Measurements from ENCODE around the gene NT5DC2. TPM values are rescaled to one million over a fixed set of nuclear protein-coding genes. Genes with fewer than 3 reads are reported as not detected.
A peak's percentile ranks its signal among the peaks of the same experiment; 100 is the strongest.

Gene NT5DC2
- 10 to 100 TPM; 22.1 to 23.8 TPM for total RNA-seq

GRCh38 chr3:52533623-52534280, at the start of gene NT5DC2:
Gene NT5DC2 (minus strand): TSS chr3:52533857. CDS start chr3:52533737, 120 bp downstream.
- Mint-ChIP-seq H3K27me3 (no peaks in the 10 kb centered on the region), H3K36me3 (ENCODE audit: low read depth) (peaks cover 13% of the 10 kb centered on the region), H3K27ac (peak within 1 kb of the TSS; percentile 61), H3K9me3 (no peaks in the 10 kb centered on the region), H3K4me1 (peaks cover 34% of the 10 kb centered on the region), H3K4me3 (peak within 1 kb of the TSS; percentile 75)
- ChIA-PET POLR2A (no interaction called here), CTCF (no interaction called here)
- peak; percentile 62 for DNase-seq

- H3K4me3 Mint-ChIP-seq: no peak overlapping the region
- DNase-seq: no peak
- no peaks in the 10 kb centered on the region for H3K27me3 Mint-ChIP-seq
- ChIA-PET CTCF (interaction anchor here (1.1 kb wide), 1 partner anchor 17 kb away, joined by 3 read pairs; no protein-coding TSS in a partner anchor), POLR2A (no interaction called here)
- H3K36me3 Mint-ChIP-seq (ENCODE audit: low read depth): peaks cover 50% of the 10 kb centered on the region
- H3K4me1 Mint-ChIP-seq: no peaks in the 10 kb centered on the region
- peaks cover 2% of the 10 kb centered on the region for H3K9me3 Mint-ChIP-seq
- H3K27ac Mint-ChIP-seq: no peak overlapping the region
Measured at GRCh38 chr3:52574056-52574965, 40.7 kb upstream of the NT5DC2 start.

- Mint-ChIP-seq H3K27ac (no peak overlapping the region), H3K9me3 (peaks cover 2% of the 10 kb centered on the region), H3K27me3 (no peaks in the 10 kb centered on the region), H3K36me3 (ENCODE audit: low read depth) (peaks cover 38% of the 10 kb centered on the region), H3K4me3 (no peak overlapping the region), H3K4me1 (no peaks in the 10 kb centered on the region)
- CTCF ChIA-PET: interaction anchor here (1.1 kb wide), 1 partner anchor 210 kb away, joined by 3 read pairs; no protein-coding TSS in a partner anchor
- POLR2A ChIA-PET: no interaction called here
- DNase-seq: no peak
Measured at GRCh38 chr3:52572221-52572620, 38.6 kb upstream of the NT5DC2 start.

- Mint-ChIP-seq H3K27me3 (no peaks in the 10 kb centered on the region), H3K27ac (no peak overlapping the region), H3K4me3 (no peak overlapping the region), H3K9me3 (no peaks in the 10 kb centered on the region), H3K4me1 (no peaks in the 10 kb centered on the region), H3K36me3 (ENCODE audit: low read depth) (peaks cover 31% of the 10 kb centered on the region)
- no peak for DNase-seq
- CTCF ChIA-PET: no interaction called here
- POLR2A ChIA-PET: interaction anchor here (0.6 kb wide), 1 partner anchor 33 kb away, joined by 3 read pairs; no protein-coding TSS in a partner anchor
Measured at GRCh38 chr3:52570076-52570475, 36.4 kb upstream of the NT5DC2 start.

- no peaks in the 10 kb centered on the region for H3K27me3 Mint-ChIP-seq
- H3K4me3 Mint-ChIP-seq: no peak overlapping the region
- no peaks in the 10 kb centered on the region for H3K4me1 Mint-ChIP-seq
- CTCF ChIA-PET: no interaction called here
- no peak for DNase-seq
- peaks cover 22% of the 10 kb centered on the region for H3K36me3 Mint-ChIP-seq (ENCODE audit: low read depth)
- POLR2A ChIA-PET: no interaction called here
- H3K27ac Mint-ChIP-seq: no peak overlapping the region
- no peaks in the 10 kb centered on the region for H3K9me3 Mint-ChIP-seq
Measured at GRCh38 chr3:52568069-52568468, 34.4 kb upstream of the NT5DC2 start.

- Mint-ChIP-seq H3K36me3 (ENCODE audit: low read depth) (peaks cover 43% of the 10 kb centered on the region), H3K4me1 (no peaks in the 10 kb centered on the region), H3K9me3 (no peaks in the 10 kb centered on the region), H3K27me3 (no peaks in the 10 kb centered on the region), H3K27ac (no peak overlapping the region), H3K4me3 (no peak overlapping the region)
- ChIA-PET CTCF (no interaction called here), POLR2A (no interaction called here)
- no peak for DNase-seq
Measured at GRCh38 chr3:52563984-52564383, 30.3 kb upstream of the NT5DC2 start.

- POLR2A ChIA-PET: interaction anchor here (0.7 kb wide), 2 partner anchors 224 to 541 kb away, joined by 5 to 8 read pairs; no protein-coding TSS in a partner anchor
- DNase-seq: no peak
- H3K36me3 Mint-ChIP-seq (ENCODE audit: low read depth): peaks cover 51% of the 10 kb centered on the region
- CTCF ChIA-PET: no interaction called here
- no peaks in the 10 kb centered on the region for H3K4me1 Mint-ChIP-seq
- no peak overlapping the region for H3K4me3 Mint-ChIP-seq
- no peaks in the 10 kb centered on the region for H3K9me3 Mint-ChIP-seq
- H3K27me3 Mint-ChIP-seq: no peaks in the 10 kb centered on the region
- no peak overlapping the region for H3K27ac Mint-ChIP-seq
Measured at GRCh38 chr3:52561028-52561747, 27.5 kb upstream of the NT5DC2 start.

- DNase-seq: no peak
- ChIA-PET CTCF (interaction anchor here (1.3 to 1.4 kb wide), 2 partner anchors 12 to 22 kb away, joined by 3 read pairs; no protein-coding TSS in a partner anchor), POLR2A (no interaction called here)
- no peaks in the 10 kb centered on the region for H3K27me3 Mint-ChIP-seq
- no peak overlapping the region for H3K27ac Mint-ChIP-seq
- H3K36me3 Mint-ChIP-seq (ENCODE audit: low read depth): peaks cover 58% of the 10 kb centered on the region
- H3K4me1 Mint-ChIP-seq: no peaks in the 10 kb centered on the region
- no peak overlapping the region for H3K4me3 Mint-ChIP-seq
- H3K9me3 Mint-ChIP-seq: no peaks in the 10 kb centered on the region
Measured at GRCh38 chr3:52558436-52558835, 24.8 kb upstream of the NT5DC2 start.

- POLR2A ChIA-PET: no interaction called here
- Mint-ChIP-seq H3K27ac (no peak overlapping the region), H3K9me3 (no peaks in the 10 kb centered on the region), H3K27me3 (no peaks in the 10 kb centered on the region), H3K36me3 (ENCODE audit: low read depth) (peaks cover 51% of the 10 kb centered on the region), H3K4me3 (no peak overlapping the region), H3K4me1 (no peaks in the 10 kb centered on the region)
- CTCF ChIA-PET: no interaction called here
- DNase-seq: no peak
Measured at GRCh38 chr3:52557011-52557960, 23.6 kb upstream of the NT5DC2 start.

- CTCF ChIA-PET: interaction anchor here (0.6 kb wide), 1 partner anchor 77 kb away, joined by 4 read pairs; no protein-coding TSS in a partner anchor
- DNase-seq: no peak
- no peaks in the 10 kb centered on the region for H3K4me1 Mint-ChIP-seq
- H3K27ac Mint-ChIP-seq: no peak overlapping the region
- no peaks in the 10 kb centered on the region for H3K27me3 Mint-ChIP-seq
- H3K36me3 Mint-ChIP-seq (ENCODE audit: low read depth): peaks cover 44% of the 10 kb centered on the region
- H3K4me3 Mint-ChIP-seq: no peak overlapping the region
- POLR2A ChIA-PET: no interaction called here
- no peaks in the 10 kb centered on the region for H3K9me3 Mint-ChIP-seq
Measured at GRCh38 chr3:52555056-52555455, 21.4 kb upstream of the NT5DC2 start.

GRCh38 chr3:52554026-52554755, 20.5 kb upstream of the NT5DC2 start:
- peaks cover 37% of the 10 kb centered on the region for H3K36me3 Mint-ChIP-seq (ENCODE audit: low read depth)
- no peaks in the 10 kb centered on the region for H3K9me3 Mint-ChIP-seq
- POLR2A ChIA-PET: no interaction called here
- H3K27me3 Mint-ChIP-seq: no peaks in the 10 kb centered on the region
- no peak for DNase-seq
- CTCF ChIA-PET: no interaction called here
- no peak overlapping the region for H3K4me3 Mint-ChIP-seq
- H3K27ac Mint-ChIP-seq: no peak overlapping the region
- H3K4me1 Mint-ChIP-seq: peaks cover 2% of the 10 kb centered on the region

Data from activated CD4-positive, alpha-beta T cell treated with anti-CD3 and anti-CD28 coated beads, Interleukin-2, amount 10 ng/mL, durations not matched to agents 7 days and 5 days (primary cell).